Measurements from ENCODE around the gene COMT. TPM values are rescaled to one million over a fixed set of nuclear protein-coding genes. Genes with fewer than 3 reads are reported as not detected.

The COMT gene
- total and polyA plus RNA-seq, 3 donors from 2014 or later = 147 to 427 (median 278) TPM

DNA sequence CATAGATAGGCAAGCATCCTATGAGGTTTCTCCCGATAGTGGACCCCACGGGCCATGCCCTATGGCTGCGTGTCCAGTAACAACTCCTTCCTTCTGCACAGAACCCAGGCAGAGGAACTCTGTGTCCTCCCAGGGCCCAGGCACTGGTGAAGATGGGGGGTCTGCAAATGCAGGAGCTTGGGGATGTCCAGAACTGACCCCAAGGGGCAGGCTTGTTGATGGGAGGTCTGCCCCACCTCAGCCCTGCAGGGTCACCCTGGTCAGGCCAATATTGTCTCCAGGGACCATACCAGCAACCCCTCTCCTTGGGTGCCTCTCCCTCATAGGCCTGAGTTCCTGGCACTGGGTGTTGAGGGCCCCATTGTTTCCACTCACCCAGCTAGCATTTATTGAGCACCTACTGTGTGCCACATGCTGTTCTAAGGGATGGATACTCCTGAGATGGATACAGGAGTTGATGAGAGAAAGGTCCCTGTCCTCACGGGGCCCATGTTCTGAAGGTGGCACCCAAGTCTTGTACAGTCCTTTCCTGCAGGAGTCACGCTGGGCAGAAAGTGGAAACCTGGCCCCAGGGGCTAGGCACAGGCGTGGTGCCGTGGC is 26.4 kb downstream of the COMT start:
- intact Hi-C loops (cut with DNase I; ENCODE audit: low total_unique reads) = no loop called here

DNA sequence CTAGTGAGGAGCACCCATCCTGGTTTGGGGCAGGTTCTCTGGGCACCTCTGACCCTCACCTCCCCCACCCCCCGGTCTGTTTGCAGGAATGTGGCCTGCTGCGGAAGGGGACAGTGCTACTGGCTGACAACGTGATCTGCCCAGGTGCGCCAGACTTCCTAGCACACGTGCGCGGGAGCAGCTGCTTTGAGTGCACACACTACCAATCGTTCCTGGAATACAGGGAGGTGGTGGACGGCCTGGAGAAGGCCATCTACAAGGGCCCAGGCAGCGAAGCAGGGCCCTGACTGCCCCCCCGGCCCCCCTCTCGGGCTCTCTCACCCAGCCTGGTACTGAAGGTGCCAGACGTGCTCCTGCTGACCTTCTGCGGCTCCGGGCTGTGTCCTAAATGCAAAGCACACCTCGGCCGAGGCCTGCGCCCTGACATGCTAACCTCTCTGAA is 26.9 kb downstream of the COMT start:
- H3K9me3 ChIP-seq = no peaks in the 10 kb centered on the region
- WGBS, 2 donors = 84 to 85% methylated on average over 13 to 18 of the region's 18 CpGs
- H3K4me1 ChIP-seq = no peaks in the 10 kb centered on the region
- intact Hi-C loops (cut with DNase I; ENCODE audit: low total_unique reads) = no loop called here
- no peak for TF ChIP-seq POLR2A (IDR thresholded peaks at IDR 0.05)
- TF ChIP-seq, protein P1, sequence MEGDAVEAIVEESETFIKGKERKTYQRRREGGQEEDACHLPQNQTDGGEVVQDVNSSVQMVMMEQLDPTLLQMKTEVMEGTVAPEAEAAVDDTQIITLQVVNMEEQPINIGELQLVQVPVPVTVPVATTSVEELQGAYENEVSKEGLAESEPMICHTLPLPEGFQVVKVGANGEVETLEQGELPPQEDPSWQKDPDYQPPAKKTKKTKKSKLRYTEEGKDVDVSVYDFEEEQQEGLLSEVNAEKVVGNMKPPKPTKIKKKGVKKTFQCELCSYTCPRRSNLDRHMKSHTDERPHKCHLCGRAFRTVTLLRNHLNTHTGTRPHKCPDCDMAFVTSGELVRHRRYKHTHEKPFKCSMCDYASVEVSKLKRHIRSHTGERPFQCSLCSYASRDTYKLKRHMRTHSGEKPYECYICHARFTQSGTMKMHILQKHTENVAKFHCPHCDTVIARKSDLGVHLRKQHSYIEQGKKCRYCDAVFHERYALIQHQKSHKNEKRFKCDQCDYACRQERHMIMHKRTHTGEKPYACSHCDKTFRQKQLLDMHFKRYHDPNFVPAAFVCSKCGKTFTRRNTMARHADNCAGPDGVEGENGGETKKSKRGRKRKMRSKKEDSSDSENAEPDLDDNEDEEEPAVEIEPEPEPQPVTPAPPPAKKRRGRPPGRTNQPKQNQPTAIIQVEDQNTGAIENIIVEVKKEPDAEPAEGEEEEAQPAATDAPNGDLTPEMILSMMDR (IDR thresholded peaks at IDR 0.05) = no peak
- DNase-seq = no peak
- H3K4me3 ChIP-seq = no peak overlapping the region
- H3K27me3 ChIP-seq = no peaks in the 10 kb centered on the region
- no peaks in the 10 kb centered on the region for H3K36me3 ChIP-seq (ENCODE audit: low read depth, missing control alignments)
- H3K27ac ChIP-seq = no peak overlapping the region

More for the DNA sequence above, 26.4 kb downstream of the COMT start:
- no peak overlapping the region for H3K27ac ChIP-seq
- TF ChIP-seq, protein P1 (IDR thresholded peaks at IDR 0.05) = no peak
- no peak for TF ChIP-seq POLR2A (IDR thresholded peaks at IDR 0.05)
- no peaks in the 10 kb centered on the region for H3K9me3 ChIP-seq
- no peaks in the 10 kb centered on the region for H3K36me3 ChIP-seq (ENCODE audit: low read depth, missing control alignments)
- no peaks in the 10 kb centered on the region for H3K27me3 ChIP-seq
- H3K4me1 ChIP-seq = no peaks in the 10 kb centered on the region
- H3K4me3 ChIP-seq = no peak overlapping the region
- WGBS, 2 donors = 81 to 94% methylated on average over 5 to 7 of the region's 7 CpGs
- DNase-seq = no peak

DNA sequence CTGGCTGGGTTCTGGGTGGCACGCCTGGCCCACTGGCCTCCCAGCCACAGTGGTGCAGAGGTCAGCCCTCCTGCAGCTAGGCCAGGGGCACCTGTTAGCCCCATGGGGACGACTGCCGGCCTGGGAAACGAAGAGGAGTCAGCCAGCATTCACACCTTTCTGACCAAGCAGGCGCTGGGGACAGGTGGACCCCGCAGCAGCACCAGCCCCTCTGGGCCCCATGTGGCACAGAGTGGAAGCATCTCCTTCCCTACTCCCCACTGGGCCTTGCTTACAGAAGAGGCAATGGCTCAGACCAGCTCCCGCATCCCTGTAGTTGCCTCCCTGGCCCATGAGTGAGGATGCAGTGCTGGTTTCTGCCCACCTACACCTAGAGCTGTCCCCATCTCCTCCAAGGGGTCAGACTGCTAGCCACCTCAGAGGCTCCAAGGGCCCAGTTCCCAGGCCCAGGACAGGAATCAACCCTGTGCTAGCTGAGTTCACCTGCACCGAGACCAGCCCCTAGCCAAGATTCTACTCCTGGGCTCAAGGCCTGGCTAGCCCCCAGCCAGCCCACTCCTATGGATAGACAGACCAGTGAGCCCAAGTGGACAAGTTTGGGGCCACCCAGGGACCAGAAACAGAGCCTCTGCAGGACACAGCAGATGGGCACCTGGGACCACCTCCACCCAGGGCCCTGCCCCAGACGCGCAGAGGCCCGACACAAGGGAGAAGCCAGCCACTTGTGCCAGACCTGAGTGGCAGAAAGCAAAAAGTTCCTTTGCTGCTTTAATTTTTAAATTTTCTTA is 27.8 kb downstream of the COMT start:
- Histone ChIP-seq H3K36me3 (ENCODE audit: low read depth, missing control alignments) (no peaks in the 10 kb centered on the region), H3K4me1 (no peaks in the 10 kb centered on the region), H3K27me3 (no peaks in the 10 kb centered on the region), H3K9me3 (no peaks in the 10 kb centered on the region), H3K27ac (no peak overlapping the region), H3K4me3 (no peak overlapping the region)
- intact Hi-C loops (cut with DNase I; ENCODE audit: low total_unique reads) = no loop called here
- WGBS, 2 donors = 75 to 87% methylated on average over 4 to 11 of the region's 11 CpGs
- DNase-seq = no peak
- TF ChIP-seq, protein P1 (IDR thresholded peaks at IDR 0.05) = no peak
- TF ChIP-seq POLR2A (IDR thresholded peaks at IDR 0.05) = no peak

DNA sequence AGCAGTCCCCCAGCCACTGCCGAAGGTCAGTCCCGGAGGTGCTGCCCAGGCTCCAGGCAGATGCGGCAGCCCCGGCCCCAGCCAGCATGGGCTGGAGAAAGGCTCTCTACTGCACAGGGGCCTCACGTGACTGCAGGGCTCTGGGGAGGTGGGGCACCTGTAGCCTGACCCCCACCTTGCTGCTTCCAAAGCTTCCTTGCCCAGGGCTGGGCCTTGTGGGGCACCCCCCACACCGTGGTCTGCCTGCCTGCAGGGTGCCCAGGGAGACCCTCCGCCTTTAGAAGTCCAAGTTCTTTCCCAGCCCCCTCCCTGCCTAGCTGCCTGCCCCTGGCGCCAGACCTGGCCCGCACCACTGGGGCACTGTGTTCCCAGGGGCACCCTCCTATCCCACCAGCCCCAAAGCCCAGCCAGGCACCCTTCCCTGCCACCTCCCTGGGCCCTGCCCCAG is 28.5 kb downstream of the COMT start:
- 71 to 74% methylated on average over 9 of the region's 9 CpGs for WGBS, 2 donors
- no peak for DNase-seq
- Histone ChIP-seq H3K4me3 (no peak overlapping the region), H3K4me1 (no peaks in the 10 kb centered on the region), H3K9me3 (no peaks in the 10 kb centered on the region), H3K36me3 (ENCODE audit: low read depth, missing control alignments) (no peaks in the 10 kb centered on the region), H3K27ac (no peak overlapping the region), H3K27me3 (no peaks in the 10 kb centered on the region)
- intact Hi-C loops (cut with DNase I; ENCODE audit: low total_unique reads) = loop anchor here (5.0 kb wide), 1 partner anchor 42 kb away; no protein-coding TSS in a partner anchor
- TF ChIP-seq, protein P1 (IDR thresholded peaks at IDR 0.05) = no peak
- TF ChIP-seq POLR2A (IDR thresholded peaks at IDR 0.05) = no peak
